NCI-H1105 (cell line): ENCODE measurements around the gene SAA4.
"Not testable (repeated sequence)": the region's sequence is repeated elsewhere in the genome, so short reads cannot be mapped to it uniquely, and the experiment has no call there.

ENCODE experiments used
- DNase-seq: peaks from one replicate; lab custom pipeline; 2025; lab: John Stamatoyannopoulos, UW

The SAA4 gene, protein sequence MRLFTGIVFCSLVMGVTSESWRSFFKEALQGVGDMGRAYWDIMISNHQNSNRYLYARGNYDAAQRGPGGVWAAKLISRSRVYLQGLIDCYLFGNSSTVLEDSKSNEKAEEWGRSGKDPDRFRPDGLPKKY

DNA sequence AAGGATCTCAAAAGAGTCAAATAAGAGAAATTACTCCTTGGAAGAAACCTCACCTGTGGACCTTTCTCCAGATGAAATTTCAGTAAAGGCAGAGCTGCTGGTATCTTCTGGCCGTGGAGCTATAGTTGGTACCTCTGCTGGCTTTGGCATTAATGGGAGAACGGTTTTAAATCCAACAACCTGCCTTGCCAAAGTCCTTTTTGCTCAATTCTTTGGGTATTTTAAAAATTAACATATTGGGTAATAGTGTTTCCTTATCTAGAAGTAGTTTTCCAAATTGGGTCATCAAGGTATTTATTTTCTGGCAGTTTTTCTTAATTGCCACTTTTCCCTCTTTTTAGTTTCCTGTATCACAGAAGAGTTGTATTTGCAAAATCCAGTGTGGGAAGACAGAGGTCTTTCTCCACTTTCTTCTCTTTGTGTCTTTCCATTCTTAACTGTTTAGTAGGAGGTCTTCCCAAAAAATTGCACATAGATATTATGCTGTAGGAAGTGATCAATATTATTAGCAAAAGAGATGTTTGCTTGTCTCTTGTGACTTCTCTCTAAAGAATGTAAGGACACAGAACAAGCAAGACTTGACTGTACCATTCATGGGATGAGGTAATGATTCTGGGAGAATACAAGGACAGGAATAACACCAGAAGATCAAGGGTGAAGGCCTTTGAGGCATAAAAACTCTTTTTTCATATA lies at the start of gene SAA4:
Gene SAA4 (minus strand): TSS at position 139 of the 693 bp plus-strand sequence. CDS start 876 bp downstream, outside the sequence.
- DNase-seq: no peak

DNA sequence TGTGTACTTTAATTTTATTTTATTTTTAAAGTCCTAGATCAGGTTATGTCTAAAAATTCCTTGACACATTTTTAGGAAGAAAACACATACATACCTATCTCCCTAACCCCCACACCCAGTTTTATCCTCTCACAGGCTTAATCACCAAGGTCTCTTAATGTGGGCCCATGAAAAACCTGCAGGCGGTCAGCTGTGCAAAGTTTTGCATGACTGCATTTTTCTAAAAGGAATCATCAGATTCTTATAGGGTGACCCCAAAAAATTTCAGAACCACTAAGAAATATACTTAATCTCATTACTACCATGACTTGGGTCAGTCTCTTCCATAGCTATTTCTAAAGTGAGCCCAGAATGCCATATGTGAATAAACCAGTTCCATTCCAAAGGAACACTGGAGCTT lies 49.2 kb upstream of the SAA4 start:
- DNase-seq: no peak

DNA sequence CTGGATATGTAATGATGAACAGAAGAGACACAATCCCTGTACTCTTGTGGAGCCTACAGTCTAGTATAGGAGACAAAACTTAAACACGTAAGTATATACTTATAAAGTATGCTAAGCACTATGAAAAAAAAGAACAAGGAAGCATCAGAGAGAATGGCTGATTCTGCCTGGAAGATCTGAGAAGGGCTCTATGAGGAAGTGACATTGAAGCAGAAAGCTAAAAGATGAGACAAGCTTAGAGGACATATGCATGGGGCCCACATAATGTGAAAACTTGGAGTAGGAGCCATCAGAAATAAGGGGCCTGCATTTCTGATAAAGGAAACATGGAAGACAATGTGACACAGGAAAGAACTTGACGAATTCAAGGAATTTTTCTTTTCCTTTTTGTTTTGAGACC lies 46.0 kb upstream of the SAA4 start:
- DNase-seq: no peak

DNA sequence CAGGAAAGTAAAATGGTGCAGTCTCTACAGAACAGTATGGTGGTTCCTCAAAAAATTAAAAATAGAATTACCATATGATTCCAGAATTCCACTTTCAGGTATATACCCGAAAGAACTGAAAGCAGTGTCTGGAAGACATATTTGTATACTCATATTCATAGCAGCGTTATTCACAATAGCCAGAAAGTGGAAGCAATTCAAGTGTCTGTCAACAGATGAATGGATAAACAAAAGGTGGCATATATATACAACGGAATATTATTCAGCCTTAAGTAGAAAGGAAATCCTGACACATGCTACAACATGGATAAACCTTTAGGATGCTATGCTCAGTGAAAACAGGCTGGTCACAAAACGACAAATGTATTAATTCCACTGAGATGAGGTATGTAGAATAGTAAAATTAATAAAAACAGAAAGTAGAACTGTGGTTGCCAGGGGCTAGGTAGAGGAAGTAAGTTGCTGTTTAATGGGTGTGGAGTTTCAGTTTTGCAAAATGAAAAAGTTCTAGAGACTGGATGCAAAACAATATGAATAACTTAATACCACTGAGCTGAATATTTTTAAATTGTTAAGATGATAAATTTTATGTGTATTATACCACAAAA lies 43.9 kb upstream of the SAA4 start:
- no peak for DNase-seq

DNA sequence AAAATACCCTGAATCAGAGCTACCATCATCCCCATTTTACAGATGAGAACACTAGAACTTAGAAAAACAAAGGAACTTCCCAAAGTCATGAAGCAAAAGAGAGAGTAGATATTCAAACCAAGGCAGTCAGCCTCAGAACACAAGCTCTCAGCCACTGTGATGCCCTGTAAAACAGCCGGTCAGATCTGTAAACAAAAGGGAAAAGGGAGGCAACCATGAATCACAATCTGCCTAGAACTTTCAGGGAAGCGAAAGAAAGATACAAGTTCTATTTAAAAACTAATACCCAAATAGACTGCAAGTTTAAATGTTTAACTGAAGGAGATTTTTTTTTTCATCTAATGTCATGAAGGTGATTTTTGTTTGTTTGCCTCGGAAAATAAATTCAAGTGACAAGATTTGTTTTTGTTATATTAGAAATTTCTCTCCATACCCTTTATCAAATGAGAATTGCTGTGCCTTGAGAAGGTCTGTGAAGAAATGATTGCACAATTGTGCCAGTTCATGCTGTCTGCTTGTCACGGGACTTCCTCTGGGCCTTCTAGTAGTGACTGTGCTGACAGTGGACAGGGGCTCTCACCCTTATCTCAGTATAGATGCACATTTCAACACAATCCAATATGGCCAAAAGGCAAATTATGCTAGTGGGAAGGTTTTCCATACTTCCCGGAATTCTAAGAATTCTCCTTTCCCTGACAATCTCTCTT lies 41.1 kb upstream of the SAA4 start:
- no peak for DNase-seq

DNA sequence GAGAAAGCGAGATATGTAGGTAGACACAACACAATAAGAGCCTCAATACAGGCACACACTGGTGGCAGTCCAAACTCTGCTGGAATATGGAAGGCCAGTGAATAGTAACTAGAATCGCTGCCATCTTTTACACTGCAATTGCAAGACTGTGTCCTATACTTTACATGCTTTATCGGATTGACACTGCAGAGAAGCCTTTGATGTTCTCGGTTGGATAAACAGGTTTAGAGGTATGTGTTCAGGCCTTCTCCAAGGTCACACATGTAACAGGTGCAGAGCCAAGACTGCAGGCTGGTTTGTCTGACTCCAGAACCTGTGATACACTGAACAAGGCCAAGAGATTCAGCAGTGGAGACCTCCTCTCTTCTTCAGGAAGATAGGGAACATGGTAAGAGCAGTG lies 34.6 kb upstream of the SAA4 start:
- no peak for DNase-seq

DNA sequence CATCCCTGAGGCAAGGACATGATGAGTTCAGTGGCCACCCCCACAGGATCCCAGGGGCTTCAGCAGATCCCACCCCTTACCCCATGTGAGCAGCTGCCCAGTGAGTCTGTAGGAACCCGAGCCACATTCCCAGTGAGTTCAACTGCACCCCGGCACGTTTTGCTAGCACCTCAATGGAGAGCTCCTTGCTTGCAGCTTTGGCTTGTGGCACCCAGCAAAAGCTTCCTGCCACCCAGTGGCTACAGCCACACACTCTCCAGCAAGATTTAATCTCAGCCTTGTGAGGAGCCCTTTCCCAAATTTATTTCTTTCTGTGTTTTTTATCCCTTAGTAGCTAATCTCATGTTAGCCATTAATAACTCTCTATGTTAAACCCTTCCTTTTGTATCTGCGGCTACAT lies 33.5 kb upstream of the SAA4 start:
- no peak for DNase-seq

DNA sequence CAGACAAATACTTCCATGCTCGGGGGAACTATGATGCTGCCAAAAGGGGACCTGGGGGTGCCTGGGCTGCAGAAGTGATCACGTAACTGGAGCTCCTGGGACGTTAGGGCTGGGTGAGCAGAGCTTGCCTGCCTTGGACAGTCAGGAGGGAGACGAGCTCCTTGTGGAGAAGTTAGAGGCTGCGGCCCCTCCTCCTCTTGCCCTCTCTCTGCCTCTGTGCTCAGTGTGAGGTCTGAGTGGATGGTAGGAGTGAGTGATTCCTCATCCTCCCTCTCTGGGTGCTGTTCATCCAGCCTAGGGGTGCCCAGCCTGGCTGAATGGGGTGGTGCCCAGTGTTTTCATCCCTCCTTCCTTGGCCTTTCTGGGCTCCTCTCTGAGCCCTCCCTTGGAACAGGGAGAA lies 32.6 kb upstream of the SAA4 start:
- not testable (repeated sequence) for DNase-seq

DNA sequence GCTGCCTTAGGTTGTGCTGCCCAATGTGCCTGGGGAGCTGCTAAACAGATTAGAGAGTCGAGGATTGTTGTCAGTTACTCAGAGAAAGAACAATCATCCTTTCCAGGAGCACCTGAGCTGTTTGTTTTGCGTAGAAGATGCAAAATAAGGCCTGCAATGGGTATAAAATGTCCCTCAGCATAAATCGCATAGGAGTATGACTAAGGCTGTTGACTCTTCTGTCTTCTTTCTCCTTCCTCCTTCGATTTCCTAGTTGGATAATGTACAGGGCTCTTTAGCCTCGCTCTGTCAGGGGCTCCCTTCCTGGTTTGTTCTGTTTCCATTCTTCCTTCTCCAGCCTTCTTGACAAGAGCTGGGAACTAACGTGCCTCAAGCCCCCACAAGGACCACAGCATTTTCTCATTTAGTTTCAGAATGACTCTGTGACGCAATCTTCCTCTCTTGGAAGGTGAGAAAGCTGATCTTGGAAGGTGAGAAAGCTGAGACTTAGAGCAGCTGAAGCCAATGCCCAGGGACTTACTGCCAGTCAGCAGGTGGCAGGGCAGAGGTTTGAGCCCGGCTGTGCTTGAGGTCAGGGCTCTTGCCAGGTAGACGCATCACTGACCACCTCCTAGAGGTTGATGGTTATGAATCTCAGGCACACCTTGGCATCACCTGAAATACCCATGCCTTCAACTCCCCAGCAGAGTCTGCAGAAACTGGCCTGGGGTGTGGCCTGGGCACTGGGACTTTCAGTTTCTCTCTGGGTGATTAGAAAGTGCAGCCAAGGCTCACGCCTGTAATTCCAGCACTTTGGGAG lies 30.9 kb upstream of the SAA4 start:
- not testable (repeated sequence) for DNase-seq

DNA sequence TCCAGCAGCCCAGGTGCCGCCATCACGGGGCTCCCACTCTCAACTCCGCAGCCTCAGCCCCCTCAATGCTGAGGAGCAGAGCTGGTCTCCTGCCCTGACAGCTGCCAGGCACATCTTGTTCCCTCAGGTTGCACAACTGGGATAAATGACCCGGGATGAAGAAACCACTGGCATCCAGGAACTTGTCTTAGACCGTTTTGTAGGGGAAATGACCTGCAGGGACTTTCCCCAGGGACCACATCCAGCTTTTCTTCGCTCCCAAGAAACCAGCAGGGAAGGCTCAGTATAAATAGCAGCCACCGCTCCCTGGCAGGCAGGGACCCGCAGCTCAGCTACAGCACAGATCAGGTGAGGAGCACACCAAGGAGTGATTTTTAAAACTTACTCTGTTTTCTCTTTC lies 29.3 kb upstream of the SAA4 start, which contains the start of gene SAA1:
Gene SAA1 (plus strand): TSS at position 316 of the 400 bp plus-strand sequence. CDS start 624 bp downstream, outside the sequence.
- no peak for DNase-seq

DNA sequence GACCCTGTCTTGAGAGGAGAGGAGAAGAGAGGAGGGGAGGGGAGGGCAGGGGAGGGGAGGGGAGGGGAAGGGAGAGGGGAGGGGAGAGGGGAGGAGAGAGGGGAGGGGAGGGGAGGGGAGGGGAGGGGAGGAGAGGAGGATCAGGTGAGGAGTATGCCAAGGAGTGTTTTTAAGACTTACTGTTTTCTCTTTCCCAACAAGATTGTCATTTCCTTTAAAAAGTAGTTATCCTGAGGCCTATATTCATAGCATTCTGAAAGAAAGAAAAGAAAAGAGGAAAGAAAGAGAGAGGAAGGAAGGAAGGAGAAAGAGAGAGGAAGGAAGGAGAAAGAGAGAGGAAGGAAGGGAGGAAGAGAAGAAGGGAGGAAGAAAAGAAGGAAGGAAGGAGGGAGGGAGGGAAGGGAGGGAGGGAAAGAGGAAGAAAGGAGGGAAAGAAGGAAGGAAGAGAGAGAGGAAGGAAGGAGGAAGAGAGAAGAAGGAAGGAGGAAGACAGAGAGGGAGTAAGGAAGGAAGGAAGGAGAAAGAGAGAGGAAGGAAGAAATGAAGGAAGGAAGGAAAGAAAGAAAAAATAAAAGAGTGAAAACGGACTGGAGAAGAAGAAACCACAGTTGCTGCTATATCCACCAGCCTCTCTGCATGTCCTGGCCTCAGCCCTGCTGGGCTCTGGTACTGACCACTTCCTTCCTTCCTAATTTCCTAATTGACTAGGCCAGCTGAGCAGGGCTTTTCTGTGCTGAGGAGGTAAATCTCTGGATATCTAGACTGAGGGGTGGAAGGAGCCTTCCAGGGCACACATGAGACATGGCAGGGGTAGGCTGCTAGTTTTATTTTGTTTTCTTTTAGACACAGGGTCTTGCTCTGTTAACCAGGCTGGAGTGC lies 28.3 kb upstream of the SAA4 start:
- DNase-seq: no peak

DNA sequence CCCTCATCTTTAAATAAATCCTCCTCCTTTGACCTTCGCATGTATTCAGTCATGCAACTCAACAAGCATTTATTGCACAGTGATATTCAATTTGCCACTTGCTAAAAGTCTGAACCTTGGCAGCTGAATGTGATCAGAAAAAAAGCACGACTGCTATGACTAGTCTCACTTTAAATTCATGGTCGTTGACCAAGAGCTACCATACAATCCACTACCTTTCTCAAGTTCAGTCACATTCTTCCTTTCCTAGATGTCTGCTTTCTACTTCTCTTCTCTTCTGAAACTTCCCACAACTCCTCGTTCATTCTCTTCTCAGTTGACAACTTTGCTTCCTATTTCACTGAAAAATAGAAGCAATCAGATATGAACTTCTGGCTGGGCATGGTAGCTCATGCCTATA lies 27.4 kb upstream of the SAA4 start:
- no peak for DNase-seq

DNA sequence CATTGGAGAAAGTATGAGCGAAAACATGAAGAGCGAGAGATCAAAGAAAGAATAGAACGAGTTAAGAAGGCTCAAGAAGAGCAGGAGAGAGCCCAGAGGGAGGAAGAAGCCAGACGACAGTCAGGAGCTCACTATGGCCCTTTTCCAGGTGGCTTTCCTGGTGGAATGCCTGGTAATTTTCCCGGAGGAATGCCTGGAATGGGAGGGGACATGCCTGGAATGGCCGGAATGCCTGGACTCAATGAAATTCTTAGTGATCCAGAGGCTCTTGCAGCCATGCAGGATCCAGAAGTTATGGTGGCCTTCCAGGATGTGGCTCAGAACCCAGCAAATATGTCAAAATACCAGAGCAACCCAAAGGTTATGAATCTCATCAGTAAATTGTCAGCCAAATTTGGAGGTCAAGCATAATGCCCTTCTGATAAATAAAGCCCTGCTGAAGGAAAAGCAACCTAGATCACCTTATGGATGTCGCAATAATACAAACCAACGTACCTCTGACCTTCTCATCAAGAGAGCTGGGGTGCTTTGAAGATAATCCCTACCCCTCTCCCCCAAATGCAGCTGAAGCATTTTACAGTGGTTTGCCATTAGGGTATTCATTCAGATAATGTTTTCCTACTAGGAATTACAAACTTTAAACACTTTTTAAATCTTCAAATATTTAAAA lies 26.2 kb upstream of the SAA4 start:
- DNase-seq: not testable (repeated sequence)

DNA sequence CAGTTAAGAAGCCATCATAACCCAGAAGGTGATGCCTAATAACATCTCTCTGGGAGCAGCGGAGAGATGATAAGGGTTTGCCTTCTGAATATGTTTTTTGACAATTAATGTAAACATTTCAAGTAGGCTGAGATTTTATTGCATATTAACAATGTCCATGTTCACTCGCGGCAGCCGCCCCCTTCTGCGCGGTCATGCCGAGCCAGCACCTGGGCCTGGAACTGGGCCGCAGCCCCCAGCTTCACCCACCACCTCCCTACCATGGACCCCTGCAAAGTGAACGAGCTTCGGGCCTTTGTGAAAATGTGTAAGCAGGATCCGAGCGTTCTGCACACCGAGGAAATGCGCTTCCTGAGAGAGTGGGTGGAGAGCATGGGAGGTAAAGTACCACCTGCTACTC lies 25.1 kb upstream of the SAA4 start:
- no peak for DNase-seq

DNA sequence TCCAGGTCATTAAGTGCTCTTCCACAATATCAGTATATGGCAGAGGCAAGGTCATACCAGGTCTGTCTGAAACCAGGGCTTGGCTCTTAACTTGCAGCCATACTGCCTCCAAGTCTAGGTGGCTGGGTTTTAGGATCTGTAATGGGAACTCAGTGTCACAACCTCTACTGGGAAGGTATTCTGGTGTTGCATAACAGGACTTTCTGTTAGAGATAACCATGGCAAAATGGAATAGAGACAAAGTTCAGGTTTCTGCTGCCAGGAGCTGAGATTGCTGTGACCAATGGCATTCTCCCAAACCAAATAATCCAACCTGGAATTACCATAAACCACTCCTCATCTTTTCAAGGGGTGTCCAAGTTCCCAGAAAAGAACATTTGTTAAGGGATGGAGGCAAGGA lies 22.7 kb upstream of the SAA4 start:
- no peak for DNase-seq

DNA sequence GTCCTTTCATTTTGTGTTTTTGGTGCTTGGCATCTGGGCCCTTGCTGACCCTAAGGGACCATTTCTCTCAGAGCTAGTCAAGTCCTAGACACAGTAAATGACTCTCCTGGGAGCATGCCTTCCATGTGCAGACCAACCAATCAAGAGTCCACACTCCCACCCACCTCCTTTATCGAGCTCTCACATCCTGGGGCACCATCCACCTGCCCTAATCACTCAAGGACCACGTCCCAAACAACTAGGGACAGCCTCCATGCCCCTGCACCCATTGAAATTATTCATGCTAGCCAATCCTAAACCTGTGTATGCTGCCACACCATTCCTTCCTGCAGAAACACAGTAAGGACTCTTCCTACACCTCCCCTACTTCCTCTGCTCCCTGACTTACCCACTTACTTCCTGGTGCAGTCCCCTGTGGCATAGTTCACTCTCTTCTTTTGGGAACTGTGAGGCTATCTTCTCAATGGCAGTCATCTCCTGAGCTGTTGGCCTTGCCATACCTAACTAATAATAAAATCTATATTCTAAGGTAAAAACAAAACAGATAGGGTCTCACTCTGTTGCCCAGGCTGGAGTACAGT lies 18.3 kb upstream of the SAA4 start:
- DNase-seq: no peak

DNA sequence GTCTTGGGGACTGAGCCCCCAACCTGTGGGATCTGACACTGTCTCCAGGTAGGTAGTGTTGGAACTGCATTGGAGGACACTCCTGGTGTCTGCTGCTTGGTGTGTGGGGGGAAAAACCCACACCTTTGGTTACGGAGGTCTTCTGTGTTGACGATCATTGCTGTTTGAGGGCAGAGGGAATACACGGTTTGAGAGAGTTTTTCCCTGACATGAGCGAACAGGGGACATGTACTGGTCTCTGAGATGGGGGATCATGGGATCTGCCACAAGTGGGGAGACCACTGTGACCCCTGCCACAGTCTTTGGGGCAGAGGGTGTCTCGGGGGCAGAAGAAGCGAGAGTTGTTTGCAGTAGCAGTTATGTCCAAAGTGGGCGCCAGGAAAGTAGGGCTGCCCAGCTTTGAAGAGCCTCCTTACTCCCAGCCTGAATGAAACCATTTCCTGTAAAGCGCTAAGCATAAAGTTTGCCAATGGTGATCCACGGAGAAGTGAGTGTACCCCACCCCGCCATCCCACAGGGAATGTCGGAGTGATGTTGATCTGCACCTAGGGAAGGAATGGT lies 17.3 kb upstream of the SAA4 start:
- no peak for DNase-seq

DNA sequence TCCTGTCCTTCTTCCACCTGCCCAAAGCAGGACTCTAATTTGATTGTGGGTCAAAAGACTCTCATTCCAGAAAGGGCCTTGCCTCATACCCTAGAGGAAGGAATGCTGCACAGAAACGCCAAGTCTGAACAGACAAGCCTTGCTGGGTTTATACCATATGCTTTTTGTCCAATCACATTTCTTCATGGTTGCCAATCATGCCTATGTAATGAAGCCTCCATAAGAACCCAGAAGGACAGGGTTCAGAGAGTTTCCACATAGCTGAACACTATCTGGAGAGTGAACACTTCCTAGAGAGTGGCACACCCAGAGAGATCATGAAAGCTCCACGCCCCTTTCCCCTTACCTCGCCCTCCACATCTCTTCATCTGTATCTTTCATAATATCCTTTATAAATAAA lies 16.6 kb upstream of the SAA4 start:
- no peak for DNase-seq

DNA sequence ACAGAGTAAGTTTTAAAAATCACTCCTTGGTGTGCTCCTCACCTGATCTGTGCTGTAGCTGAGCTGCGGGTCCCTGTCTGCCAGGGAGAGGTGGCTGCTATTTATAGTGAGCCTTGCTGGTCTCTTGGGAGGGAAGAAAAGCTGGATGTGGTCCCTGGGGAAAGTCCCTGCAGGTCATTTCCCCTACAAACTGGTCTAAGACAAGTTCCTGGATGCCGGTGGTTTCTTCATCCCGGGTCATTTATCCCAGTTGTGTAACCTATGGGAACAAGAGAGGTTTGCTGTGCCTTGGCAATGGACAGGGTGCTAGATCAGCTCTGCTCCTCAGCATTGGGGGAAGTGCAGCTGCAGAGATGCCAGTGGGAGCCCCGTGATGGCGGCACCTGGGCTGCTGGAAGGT lies 12.0 kb upstream of the SAA4 start, which contains the start of gene SAA2:
Gene SAA2 (minus strand): TSS at position 108 of the 400 bp plus-strand sequence. CDS start 657 bp downstream, outside the sequence.
- no peak for DNase-seq

DNA sequence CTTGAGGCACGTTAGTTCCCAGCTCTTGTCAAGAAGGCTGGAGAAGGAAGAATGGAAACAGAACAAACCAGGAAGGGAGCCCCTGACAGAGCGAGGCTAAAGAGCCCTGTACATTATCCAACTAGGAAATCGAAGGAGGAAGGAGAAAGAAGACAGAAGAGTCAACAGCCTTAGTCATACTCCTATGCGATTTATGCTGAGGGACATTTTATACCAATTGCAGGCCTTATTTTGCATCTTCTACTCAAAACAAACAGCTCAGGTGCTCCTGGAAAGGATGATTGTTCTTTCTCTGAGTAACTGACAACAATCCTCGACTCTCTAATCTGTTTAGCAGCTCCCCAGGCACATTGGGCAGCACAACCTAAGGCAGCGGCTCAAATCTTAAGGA lies 10.6 kb upstream of the SAA4 start:
- not testable (repeated sequence) for DNase-seq
